Measurements from ENCODE around the gene SLC4A2.

Gene SLC4A2

GRCh38 chr7:151080522-151081169 lies 21.3 kb downstream of the SLC4A2 start, which contains the start of gene FASTK (continued):
- TF ChIP-seq KLF10 (tag by site-specific recombination; IDR thresholded peaks at IDR 0.05) (no peak; the same call in 1 of the 2 replicates), ZNF747 (tag by site-specific recombination; IDR thresholded peaks at IDR 0.05) (no peak), ZNF112 (tag by site-specific recombination; IDR thresholded peaks at IDR 0.05) (no peak), ZNF707 (tag by site-specific recombination; IDR thresholded peaks at IDR 0.05) (no peak), ZNF423 (tag by site-specific recombination; IDR thresholded peaks at IDR 0.05) (0 out of 2 replicates have a peak, but pooled peaks have one; percentile 2), ZNF2 (tag by site-specific recombination; IDR thresholded peaks at IDR 0.05) (no peak), ZNF223 (tag by site-specific recombination; IDR thresholded peaks at IDR 0.05) (no peak), ZNF518A (tag by site-specific recombination; conservative IDR thresholded peaks at IDR 0.05; ENCODE audit: low read depth) (no peak), ZNF600 (tag by site-specific recombination; IDR thresholded peaks at IDR 0.05) (peak; percentile 98), ZNF785 (tag by site-specific recombination; IDR thresholded peaks at IDR 0.05) (no peak), ZNF76 (tag by site-specific recombination; IDR thresholded peaks at IDR 0.05; ENCODE audit: borderline replicate concordance, low read depth) (peak; percentile 97), PBX3 (CRISPR knock-in tag; IDR thresholded peaks at IDR 0.05) (no peak), BCL11B (tag by site-specific recombination; IDR thresholded peaks at IDR 0.05; ENCODE audit: low read depth) (peak; percentile 40; the same call in 1 of the 2 replicates), BCL11A (tag by site-specific recombination; IDR thresholded peaks at IDR 0.05; ENCODE audit: low read depth) (no peak), ZBTB11 (tag by site-specific recombination; conservative IDR thresholded peaks at IDR 0.05; ENCODE audit: low read depth) (peak; percentile 30), ZNF155 (tag by site-specific recombination; IDR thresholded peaks at IDR 0.05) (no peak), ZNF19 (tag by site-specific recombination; IDR thresholded peaks at IDR 0.05; ENCODE audit: low read depth) (no peak), ZNF621 (tag by site-specific recombination; IDR thresholded peaks at IDR 0.05) (no peak), ZBTB17 (tag by site-specific recombination; IDR thresholded peaks at IDR 0.05) (peak; percentile 83), ZNF433 (tag by site-specific recombination; IDR thresholded peaks at IDR 0.05; ENCODE audit: low read depth) (no peak), HIC1 (tag by site-specific recombination; IDR thresholded peaks at IDR 0.05) (no peak), ZNF776 (tag by site-specific recombination; IDR thresholded peaks at IDR 0.05; ENCODE audit: borderline replicate concordance) (no peak), PRDM1 (tag by site-specific recombination; IDR thresholded peaks at IDR 0.05) (0 out of 2 replicates have a peak, but pooled peaks have one; percentile 13), HOXD13 (CRISPR knock-in tag; IDR thresholded peaks at IDR 0.05; ENCODE audit: borderline replicate concordance) (no peak), EGR2 (tag by site-specific recombination; IDR thresholded peaks at IDR 0.05; ENCODE audit: low read depth) (no peak), GLI4 (tag by site-specific recombination; IDR thresholded peaks at IDR 0.05) (no peak), ZNF404 (tag by site-specific recombination; IDR thresholded peaks at IDR 0.05) (no peak), ZNF416 (tag by site-specific recombination; IDR thresholded peaks at IDR 0.05) (no peak), ZFP3 (tag by site-specific recombination; IDR thresholded peaks at IDR 0.05; ENCODE audit: low read depth) (no peak), ZNF580 (tag by site-specific recombination; IDR thresholded peaks at IDR 0.05) (no peak)
